PFSK-1 (cell line): ENCODE results near the gene GOLGA6A.

ENCODE experiments used
- REST ChIP-seq, 2 experiments: IDR thresholded peaks; 2 replicates each; pipeline versions ENCODE4 v1.6.1 to v1.8.0; 2011 to 2012; ENCODE audit warnings: low read depth in 2 of 2, low read length in 2 of 2, control low read depth in 1 of 2, inconsistent platforms in 1 of 2, mild to moderate bottlenecking in 1 of 2, moderate library complexity in 1 of 2; ENCODE audit not compliant: insufficient read depth in 1 of 2
- TAF1 ChIP-seq: IDR thresholded peaks from 2 replicates; pipeline ENCODE4 v1.6.1; 2012; ENCODE audit warnings: low read length, control low read depth, borderline replicate concordance; ENCODE audit not compliant: insufficient read depth

GRCh38 chr15:74024687-74025086, 57.7 kb downstream of the GOLGA6A start:
- TF ChIP-seq REST (IDR thresholded peaks at IDR 0.05; ENCODE audit: insufficient read depth in 1 of 2, low read depth in 2 of 2, low read length in 2 of 2) (no peak), TAF1 (no peak)
